GM23338 (cell line): ENCODE data around the gene UQCRC2.

Experiments
- CTCF ChIP-seq, 2 experiments: fragments of 200-600 bp in 1 of 2; sonication (generic) in 1 of 2; conservative IDR thresholded peaks; 2 replicates each; pipeline versions ENCODE4 v1.5.1 to v1.6.1; 2016 to 2017; ENCODE audit warnings: antibody characterized with exemption in 2 of 2, low read depth in 2 of 2, mild to moderate bottlenecking in 2 of 2, moderate library complexity in 1 of 2
- EZH2 ChIP-seq: fragments of 200-600 bp; sonication (generic); IDR thresholded peaks from one replicate; pipeline ENCODE4 v1.8.0; 2017; ENCODE audit warnings: antibody characterized with exemption, mild to moderate bottlenecking, low read depth; ENCODE audit not compliant: unreplicated experiment
- EZH2phosphoT487 ChIP-seq: fragments of 200-600 bp; sonication (generic); IDR thresholded peaks from one replicate; pipeline ENCODE4 v1.8.1; 2018; ENCODE audit warnings: antibody characterized with exemption; ENCODE audit not compliant: unreplicated experiment
- JUNB ChIP-seq: IDR thresholded peaks from one replicate; pipeline ENCODE4 v1.6.1; 2016; ENCODE audit warnings: antibody characterized with exemption; ENCODE audit not compliant: unreplicated experiment
- TF ChIP-seq, protein P1 (sequence below): IDR thresholded peaks from one replicate; pipeline ENCODE4 v1.6.1; 2018; ENCODE audit warnings: antibody characterized with exemption; ENCODE audit not compliant: unreplicated experiment

GRCh38 chr16:22007509-22008214 lies 54.5 kb downstream of the UQCRC2 start, which contains the start of gene MOSMO:
- TF ChIP-seq CTCF (conservative IDR thresholded peaks at IDR 0.05; ENCODE audit: low read depth in 2 of 2) (0 out of 4 replicates have a peak, but pooled peaks of 1 of the 2 experiments have one; percentile 1), EZH2 (no peak), JUNB (no peak), EZH2phosphoT487 (no peak)
- TF ChIP-seq, protein P1, sequence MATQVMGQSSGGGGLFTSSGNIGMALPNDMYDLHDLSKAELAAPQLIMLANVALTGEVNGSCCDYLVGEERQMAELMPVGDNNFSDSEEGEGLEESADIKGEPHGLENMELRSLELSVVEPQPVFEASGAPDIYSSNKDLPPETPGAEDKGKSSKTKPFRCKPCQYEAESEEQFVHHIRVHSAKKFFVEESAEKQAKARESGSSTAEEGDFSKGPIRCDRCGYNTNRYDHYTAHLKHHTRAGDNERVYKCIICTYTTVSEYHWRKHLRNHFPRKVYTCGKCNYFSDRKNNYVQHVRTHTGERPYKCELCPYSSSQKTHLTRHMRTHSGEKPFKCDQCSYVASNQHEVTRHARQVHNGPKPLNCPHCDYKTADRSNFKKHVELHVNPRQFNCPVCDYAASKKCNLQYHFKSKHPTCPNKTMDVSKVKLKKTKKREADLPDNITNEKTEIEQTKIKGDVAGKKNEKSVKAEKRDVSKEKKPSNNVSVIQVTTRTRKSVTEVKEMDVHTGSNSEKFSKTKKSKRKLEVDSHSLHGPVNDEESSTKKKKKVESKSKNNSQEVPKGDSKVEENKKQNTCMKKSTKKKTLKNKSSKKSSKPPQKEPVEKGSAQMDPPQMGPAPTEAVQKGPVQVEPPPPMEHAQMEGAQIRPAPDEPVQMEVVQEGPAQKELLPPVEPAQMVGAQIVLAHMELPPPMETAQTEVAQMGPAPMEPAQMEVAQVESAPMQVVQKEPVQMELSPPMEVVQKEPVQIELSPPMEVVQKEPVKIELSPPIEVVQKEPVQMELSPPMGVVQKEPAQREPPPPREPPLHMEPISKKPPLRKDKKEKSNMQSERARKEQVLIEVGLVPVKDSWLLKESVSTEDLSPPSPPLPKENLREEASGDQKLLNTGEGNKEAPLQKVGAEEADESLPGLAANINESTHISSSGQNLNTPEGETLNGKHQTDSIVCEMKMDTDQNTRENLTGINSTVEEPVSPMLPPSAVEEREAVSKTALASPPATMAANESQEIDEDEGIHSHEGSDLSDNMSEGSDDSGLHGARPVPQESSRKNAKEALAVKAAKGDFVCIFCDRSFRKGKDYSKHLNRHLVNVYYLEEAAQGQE, result peak; percentile 64
